ENCODE measurements around the gene USP50. TPM values are rescaled to one million over a fixed set of nuclear protein-coding genes. Genes with fewer than 3 reads are reported as not detected.
A peak's percentile ranks its signal among the peaks of the same experiment; 100 is the strongest.
"Not testable (repeated sequence)": the region's sequence is repeated elsewhere in the genome, so short reads cannot be mapped to it uniquely, and the experiment has no call there.

Gene USP50
- total and polyA plus RNA-seq, 4 donors, result 0.34 TPM; not detected in 3

DNA sequence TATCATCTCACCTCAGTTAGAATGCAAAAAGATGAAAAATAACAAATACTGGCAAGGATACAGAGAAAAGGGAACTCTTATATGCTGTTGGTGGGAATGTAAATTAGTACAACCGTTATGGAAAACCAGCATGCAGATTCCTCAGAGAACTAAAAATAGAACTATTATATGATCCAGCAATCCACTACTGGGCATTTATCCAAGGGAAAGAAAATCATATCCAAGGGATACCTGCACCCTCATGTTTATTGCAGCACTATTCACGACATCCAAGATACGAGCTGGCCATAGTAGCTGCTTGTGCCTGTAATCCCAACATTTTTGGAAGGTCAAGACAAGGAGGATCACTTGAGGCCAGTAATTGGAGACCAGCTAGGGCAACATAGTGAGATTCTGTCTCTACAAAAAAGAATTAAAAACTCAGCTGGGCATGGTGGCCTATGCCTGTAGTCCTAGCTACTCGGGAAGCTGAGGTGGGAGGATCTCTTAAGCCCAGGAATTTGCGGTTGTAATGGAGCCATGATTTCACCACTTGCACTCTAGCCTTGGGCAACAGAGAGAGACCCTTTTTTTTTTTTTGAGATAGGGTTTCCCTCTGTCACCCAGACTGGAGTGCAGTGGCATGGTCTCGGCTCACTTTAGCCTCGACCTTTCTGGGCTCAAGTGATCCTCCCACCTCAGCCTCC, 26.6 kb downstream of the USP50 start:
- no peak overlapping the region for H3K4me3 ChIP-seq
- TF ChIP-seq, protein P1, sequence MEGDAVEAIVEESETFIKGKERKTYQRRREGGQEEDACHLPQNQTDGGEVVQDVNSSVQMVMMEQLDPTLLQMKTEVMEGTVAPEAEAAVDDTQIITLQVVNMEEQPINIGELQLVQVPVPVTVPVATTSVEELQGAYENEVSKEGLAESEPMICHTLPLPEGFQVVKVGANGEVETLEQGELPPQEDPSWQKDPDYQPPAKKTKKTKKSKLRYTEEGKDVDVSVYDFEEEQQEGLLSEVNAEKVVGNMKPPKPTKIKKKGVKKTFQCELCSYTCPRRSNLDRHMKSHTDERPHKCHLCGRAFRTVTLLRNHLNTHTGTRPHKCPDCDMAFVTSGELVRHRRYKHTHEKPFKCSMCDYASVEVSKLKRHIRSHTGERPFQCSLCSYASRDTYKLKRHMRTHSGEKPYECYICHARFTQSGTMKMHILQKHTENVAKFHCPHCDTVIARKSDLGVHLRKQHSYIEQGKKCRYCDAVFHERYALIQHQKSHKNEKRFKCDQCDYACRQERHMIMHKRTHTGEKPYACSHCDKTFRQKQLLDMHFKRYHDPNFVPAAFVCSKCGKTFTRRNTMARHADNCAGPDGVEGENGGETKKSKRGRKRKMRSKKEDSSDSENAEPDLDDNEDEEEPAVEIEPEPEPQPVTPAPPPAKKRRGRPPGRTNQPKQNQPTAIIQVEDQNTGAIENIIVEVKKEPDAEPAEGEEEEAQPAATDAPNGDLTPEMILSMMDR (IDR thresholded peaks at IDR 0.05; ENCODE audit: control extremely low read depth, extremely low read depth), result no peak
- H3K4me1 ChIP-seq (ENCODE audit: control insufficient read depth in 5 of 5, insufficient read depth in 5 of 5, low read length in 5 of 5), result no peaks in the 10 kb centered on the region
- H3K9ac ChIP-seq (ENCODE audit: insufficient read depth in 1 of 2, low read length in 2 of 2), result no peak overlapping the region
- WGBS, 2 donors, result 82 to 86% methylated on average over 7 of the region's 7 CpGs
- H3K36me3 ChIP-seq (ENCODE audit: control insufficient read depth in 4 of 4, insufficient read depth in 4 of 4, low read length in 4 of 4), result no peaks in the 10 kb centered on the region
- ATAC-seq (ENCODE audit: insufficient read depth, low FRiP score), result no peak
- DNase-seq, result no peak
- H3K9me3 ChIP-seq (ENCODE audit: control insufficient read depth in 4 of 4, insufficient read depth in 3 of 4, low read length in 3 of 4), result no peaks in the 10 kb centered on the region
- no peak overlapping the region for H3K27ac ChIP-seq (ENCODE audit: low read depth in 1 of 2, low read length in 1 of 2)
- H3K27me3 ChIP-seq (ENCODE audit: control insufficient read depth in 3 of 3, insufficient read depth in 3 of 3, low read length in 2 of 3), result peaks cover 0 to under 1% (median 0%) of the 10 kb centered on the region in 3 donors

DNA sequence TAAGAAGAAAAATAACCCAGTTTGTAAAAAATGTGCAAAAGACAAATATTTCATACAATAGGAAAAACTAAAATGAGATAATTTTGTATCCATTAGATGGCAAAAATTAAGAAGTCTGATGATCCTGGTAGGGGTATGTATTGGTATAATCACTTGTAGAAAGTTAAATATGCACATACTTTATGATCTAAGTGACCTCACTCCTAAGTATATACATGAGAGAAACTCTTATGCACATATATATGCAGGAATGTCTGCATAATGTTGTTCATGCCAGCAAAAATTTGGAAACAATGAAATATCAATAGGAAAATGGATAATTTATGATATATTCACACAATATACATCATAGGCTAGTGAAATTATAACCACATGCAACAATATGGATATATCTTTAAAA, 33.5 kb downstream of the USP50 start:
- DNase-seq, result no peak
- Histone ChIP-seq H3K36me3 (ENCODE audit: control insufficient read depth in 4 of 4, insufficient read depth in 4 of 4, low read length in 4 of 4) (no peaks in the 10 kb centered on the region), H3K9ac (ENCODE audit: insufficient read depth in 1 of 2, low read length in 2 of 2) (no peak overlapping the region), H3K27me3 (ENCODE audit: control insufficient read depth in 3 of 3, insufficient read depth in 3 of 3, low read length in 2 of 3) (no peaks in the 10 kb centered on the region), H3K4me1 (ENCODE audit: control insufficient read depth in 5 of 5, insufficient read depth in 5 of 5, low read length in 5 of 5) (no peaks in the 10 kb centered on the region), H3K4me3 (no peak overlapping the region), H3K9me3 (ENCODE audit: control insufficient read depth in 4 of 4, insufficient read depth in 3 of 4, low read length in 3 of 4) (no peaks in the 10 kb centered on the region), H3K27ac (ENCODE audit: low read depth in 1 of 2, low read length in 1 of 2) (no peak overlapping the region)
- TF ChIP-seq, protein P1 (IDR thresholded peaks at IDR 0.05; ENCODE audit: control extremely low read depth, extremely low read depth), result no peak
- no peak for ATAC-seq (ENCODE audit: insufficient read depth, low FRiP score)

DNA sequence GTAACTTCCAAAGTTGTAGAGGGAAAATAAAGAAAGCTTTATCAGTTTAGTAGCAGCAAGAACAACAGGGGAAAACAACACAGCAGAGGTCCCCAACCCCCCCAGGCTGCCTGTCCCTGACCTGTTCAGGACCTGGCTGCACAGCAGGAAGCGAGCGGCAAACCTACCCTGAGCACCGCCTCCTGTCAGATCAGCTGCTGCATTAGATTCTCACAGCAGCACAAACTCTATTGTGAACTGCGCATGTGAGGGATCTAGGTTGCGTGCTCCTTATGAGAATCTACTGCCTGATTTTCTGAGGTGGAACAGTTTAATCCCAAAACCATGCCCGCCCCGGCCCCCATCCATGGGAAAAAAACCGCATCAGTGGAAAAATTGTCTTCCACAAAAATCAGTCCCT, 40.3 kb downstream of the USP50 start:
- TF ChIP-seq, protein P1 (IDR thresholded peaks at IDR 0.05; ENCODE audit: control extremely low read depth, extremely low read depth), result no peak
- Histone ChIP-seq H3K4me1 (ENCODE audit: control insufficient read depth in 5 of 5, insufficient read depth in 5 of 5, low read length in 5 of 5) (no peaks in the 10 kb centered on the region), H3K36me3 (ENCODE audit: control insufficient read depth in 4 of 4, insufficient read depth in 4 of 4, low read length in 4 of 4) (peaks cover 3 to 11% (median 4%) of the 10 kb centered on the region in 4 donors), H3K27me3 (ENCODE audit: control insufficient read depth in 3 of 3, insufficient read depth in 3 of 3, low read length in 2 of 3) (no peaks in the 10 kb centered on the region), H3K27ac (ENCODE audit: low read depth in 1 of 2, low read length in 1 of 2) (no peak overlapping the region), H3K9ac (ENCODE audit: insufficient read depth in 1 of 2, low read length in 2 of 2) (no peak overlapping the region), H3K9me3 (ENCODE audit: control insufficient read depth in 4 of 4, insufficient read depth in 3 of 4, low read length in 3 of 4) (peaks cover 0 to 1% (median 0%) of the 10 kb centered on the region in 4 donors), H3K4me3 (no peak overlapping the region)
- WGBS, 2 donors, result 83 to 92% methylated on average over 8 of the region's 8 CpGs
- DNase-seq, result peak in 2 of 3 donors; percentile 7 to 11
- no peak for ATAC-seq (ENCODE audit: insufficient read depth, low FRiP score)

DNA sequence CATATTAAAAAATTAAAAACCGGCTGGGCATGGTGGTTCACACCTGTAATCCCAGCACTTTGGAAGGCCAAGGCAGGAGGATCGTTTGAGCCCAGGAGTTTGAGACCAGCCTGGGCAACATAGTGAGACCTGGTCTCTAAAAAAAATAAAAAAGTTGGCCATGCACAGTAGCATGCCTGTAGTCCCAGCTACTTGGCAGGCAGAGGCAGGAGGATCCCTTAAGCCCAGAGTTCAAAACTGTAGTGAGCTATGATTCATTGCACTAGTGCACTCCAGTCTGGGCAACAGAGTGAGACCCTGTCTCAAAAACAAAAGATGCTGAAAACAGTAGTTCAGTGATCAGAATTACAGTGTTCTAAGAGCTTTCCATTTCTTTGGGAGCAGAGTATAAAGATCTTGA, 40.8 kb downstream of the USP50 start:
- not testable (repeated sequence) for H3K27me3 ChIP-seq (ENCODE audit: control insufficient read depth in 3 of 3, insufficient read depth in 3 of 3, low read length in 2 of 3); H3K9ac ChIP-seq (ENCODE audit: insufficient read depth in 1 of 2, low read length in 2 of 2); H3K9me3 ChIP-seq (ENCODE audit: control insufficient read depth in 4 of 4, insufficient read depth in 3 of 4, low read length in 3 of 4); ATAC-seq (ENCODE audit: insufficient read depth, low FRiP score); DNase-seq; H3K27ac ChIP-seq (ENCODE audit: low read depth in 1 of 2, low read length in 1 of 2); H3K4me1 ChIP-seq (ENCODE audit: control insufficient read depth in 5 of 5, insufficient read depth in 5 of 5, low read length in 5 of 5); H3K4me3 ChIP-seq
- WGBS, 2 donors, result 90 to 91% methylated on average over 2 of the region's 2 CpGs
- peaks cover 4 to 11% (median 6%) of the 10 kb centered on the region in 4 donors for H3K36me3 ChIP-seq (ENCODE audit: control insufficient read depth in 4 of 4, insufficient read depth in 4 of 4, low read length in 4 of 4)
